Suprapubic skin (tissue), 4 donors: Measurements from ENCODE around the gene GOLGA8S. TPM values are rescaled to one million over a fixed set of nuclear protein-coding genes. Genes with fewer than 3 reads are reported as not detected.
"Not testable (repeated sequence)": the region's sequence is repeated elsewhere in the genome, so short reads cannot be mapped to it uniquely, and the experiment has no call there.

Source experiments
- DNase-seq, 2 donors: peaks; one replicate each; pipeline ENCODE4 v3.0.0-alpha.2; 2019; ENCODE audit warnings: low spot score in 2 of 2
- H3K27ac ChIP-seq: fragments of 200-600 bp; sonication (generic); one replicate; pipeline ENCODE4 v1.5.1; 2019
- H3K27me3 ChIP-seq: fragments of 200-600 bp; sonication (generic); one replicate; pipeline ENCODE4 v1.5.1; 2019
- H3K36me3 ChIP-seq: fragments of 200-600 bp; sonication (generic); one replicate; pipeline ENCODE4 v1.5.1; 2019
- H3K4me1 ChIP-seq: fragments of 200-600 bp; sonication (generic); one replicate; pipeline ENCODE4 v1.5.1; 2019
- H3K4me3 ChIP-seq: fragments of 200-600 bp; sonication (generic); one replicate; pipeline ENCODE4 v1.5.1; 2019; ENCODE audit warnings: mild to moderate bottlenecking
- H3K9me3 ChIP-seq: fragments of 200-600 bp; sonication (generic); one replicate; pipeline ENCODE4 v1.5.1; 2019
- CTCF ChIP-seq, 2 donors: fragments of 200-600 bp in 1 of 2; fragments of 450-650 bp in 1 of 2; sonication (generic) in 1 of 2; IDR thresholded peaks; one replicate each; pipeline ENCODE4 v1.5.1; 2016 to 2019; ENCODE audit warnings: antibody characterized with exemption in 2 of 2, mild to moderate bottlenecking in 1 of 2, moderate library complexity in 1 of 2
- EP300 ChIP-seq: sonication (generic); formaldehyde crosslinking; IDR thresholded peaks from one replicate; pipeline ENCODE4 v1.6.1; 2017; ENCODE audit warnings: antibody characterized with exemption
- POLR2A ChIP-seq, 2 donors: fragments of 450-650 bp; IDR thresholded peaks; one replicate each; pipeline ENCODE4 v1.6.1; 2017; ENCODE audit warnings: antibody characterized with exemption in 2 of 2, mild to moderate bottlenecking in 2 of 2, moderate library complexity in 2 of 2
- POLR2AphosphoS5 ChIP-seq, 3 donors: sonication (generic); formaldehyde crosslinking; IDR thresholded peaks; one replicate each; pipeline ENCODE4 v1.6.1; 2017; ENCODE audit warnings: antibody characterized with exemption in 3 of 3
- WGBS: methylation state at CpG from one replicate; pipeline ENCODE4 v1.1.5; 2018; 5-methylcytosine and 5-hydroxymethylcytosine counted together
- total RNA-seq, 4 donors: library from RNA; depleted of rRNA; stranded (reverse); fragments of >200 nt; gene quantifications; one replicate each; pipeline ENCODE4 v1.1.0, GENCODE V29; 2016

GOLGA8S gene
- total RNA-seq, 4 donors from 2014 or later: not detected

DNA sequence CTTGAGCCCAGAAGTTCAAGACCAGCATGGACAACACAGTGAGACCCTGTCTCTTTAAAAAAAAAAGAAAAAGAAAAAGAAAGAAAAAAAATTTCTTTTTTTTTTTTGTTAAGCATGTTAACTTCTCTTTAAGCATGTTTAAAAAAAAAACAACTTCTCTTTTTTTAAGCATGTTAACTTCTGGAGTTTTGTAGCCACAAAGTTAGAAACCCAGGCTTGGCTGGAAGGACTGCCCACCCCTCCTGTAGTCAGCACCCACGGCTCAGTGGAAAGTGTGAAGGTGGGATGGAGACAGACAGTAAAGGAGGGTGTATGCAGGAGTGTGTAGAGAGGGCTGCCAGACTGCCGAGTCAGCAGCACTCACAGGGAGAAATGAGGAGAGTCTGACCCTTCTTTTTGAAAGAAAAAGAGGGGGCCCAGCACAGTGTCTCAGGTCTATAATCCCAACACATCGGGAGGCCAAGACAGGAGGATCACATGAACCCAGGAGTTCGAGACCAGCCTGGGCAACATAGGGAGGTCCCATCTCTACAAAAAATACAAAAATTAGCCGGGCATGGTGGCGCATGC, 33.2 kb downstream of the GOLGA8S start:
- Histone ChIP-seq H3K4me3 (no peak overlapping the region), H3K4me1 (no peaks in the 10 kb centered on the region), H3K27me3 (no peaks in the 10 kb centered on the region), H3K27ac (no peak overlapping the region), H3K36me3 (no peaks in the 10 kb centered on the region), H3K9me3 (no peaks in the 10 kb centered on the region)
- TF ChIP-seq POLR2AphosphoS5 (IDR thresholded peaks at IDR 0.05) (no peak), CTCF (IDR thresholded peaks at IDR 0.05) (no peak), EP300 (no peak), POLR2A (IDR thresholded peaks at IDR 0.05) (no peak)
- no peak for DNase-seq
- 71% methylated on average over 6 of the region's 6 CpGs for WGBS

GRCh38 chr15:23395030-23395692, 40.6 kb downstream of the GOLGA8S start:
- TF ChIP-seq POLR2A (IDR thresholded peaks at IDR 0.05) (no peak), POLR2AphosphoS5 (IDR thresholded peaks at IDR 0.05) (no peak), EP300 (no peak), CTCF (IDR thresholded peaks at IDR 0.05) (no peak)
- no peaks in the 10 kb centered on the region for H3K4me1 ChIP-seq
- no peak overlapping the region for H3K4me3 ChIP-seq
- H3K36me3 ChIP-seq: no peaks in the 10 kb centered on the region
- H3K9me3 ChIP-seq: no peaks in the 10 kb centered on the region
- WGBS: 74% methylated on average over 13 of the region's 15 CpGs
- peak in 1 of 2 donors; percentile 65 for DNase-seq
- no peaks in the 10 kb centered on the region for H3K27me3 ChIP-seq
- no peak overlapping the region for H3K27ac ChIP-seq

DNA sequence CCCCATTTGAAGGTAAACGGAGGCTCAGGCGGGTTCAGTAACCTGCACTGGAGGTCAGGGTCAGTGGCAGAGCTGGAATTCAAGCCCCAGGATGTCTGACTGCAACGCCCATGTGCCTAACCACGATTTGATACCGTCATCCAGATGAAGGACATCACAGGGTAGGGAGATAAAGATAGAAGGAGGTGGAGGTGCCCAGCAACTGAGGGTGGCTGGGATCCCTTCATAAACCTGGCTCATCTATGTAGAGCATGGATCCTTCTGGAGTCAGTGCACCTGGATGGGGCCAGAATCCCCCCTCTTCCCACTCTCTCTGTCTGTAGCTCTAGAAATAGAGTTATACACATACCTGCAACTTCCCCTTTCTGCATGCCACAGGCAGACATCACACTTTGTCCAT, 41.3 kb downstream of the GOLGA8S start:
- H3K4me3 ChIP-seq: no peak overlapping the region
- H3K4me1 ChIP-seq: no peaks in the 10 kb centered on the region
- no peaks in the 10 kb centered on the region for H3K36me3 ChIP-seq
- TF ChIP-seq EP300 (no peak), POLR2AphosphoS5 (IDR thresholded peaks at IDR 0.05) (no peak), CTCF (IDR thresholded peaks at IDR 0.05) (no peak), POLR2A (IDR thresholded peaks at IDR 0.05) (no peak)
- WGBS: 74% methylated on average over 5 of the region's 5 CpGs
- no peaks in the 10 kb centered on the region for H3K9me3 ChIP-seq
- DNase-seq: peak in 1 of 2 donors; percentile 40
- H3K27me3 ChIP-seq: no peaks in the 10 kb centered on the region
- no peak overlapping the region for H3K27ac ChIP-seq

GRCh38 chr15:23397779-23398178, 43.2 kb downstream of the GOLGA8S start:
- H3K27me3 ChIP-seq: no peaks in the 10 kb centered on the region
- WGBS: 75% methylated on average over 7 of the region's 7 CpGs
- TF ChIP-seq CTCF (IDR thresholded peaks at IDR 0.05) (no peak), EP300 (no peak), POLR2AphosphoS5 (IDR thresholded peaks at IDR 0.05) (no peak), POLR2A (IDR thresholded peaks at IDR 0.05) (no peak)

GRCh38 chr15:23398357-23398756, 43.8 kb downstream of the GOLGA8S start:
- WGBS: 96% methylated on average over 4 of the region's 4 CpGs
- H3K36me3 ChIP-seq, DNase-seq, H3K27ac ChIP-seq, H3K9me3 ChIP-seq, H3K4me3 ChIP-seq, H3K27me3 ChIP-seq, H3K4me1 ChIP-seq: not testable (repeated sequence)

More at GRCh38 chr15:23397779-23398178, 43.2 kb downstream of the GOLGA8S start:
- no peak for DNase-seq
- H3K4me1 ChIP-seq: no peaks in the 10 kb centered on the region
- no peaks in the 10 kb centered on the region for H3K36me3 ChIP-seq
- H3K27ac ChIP-seq: no peak overlapping the region
- no peaks in the 10 kb centered on the region for H3K9me3 ChIP-seq
- H3K4me3 ChIP-seq: no peak overlapping the region

DNA sequence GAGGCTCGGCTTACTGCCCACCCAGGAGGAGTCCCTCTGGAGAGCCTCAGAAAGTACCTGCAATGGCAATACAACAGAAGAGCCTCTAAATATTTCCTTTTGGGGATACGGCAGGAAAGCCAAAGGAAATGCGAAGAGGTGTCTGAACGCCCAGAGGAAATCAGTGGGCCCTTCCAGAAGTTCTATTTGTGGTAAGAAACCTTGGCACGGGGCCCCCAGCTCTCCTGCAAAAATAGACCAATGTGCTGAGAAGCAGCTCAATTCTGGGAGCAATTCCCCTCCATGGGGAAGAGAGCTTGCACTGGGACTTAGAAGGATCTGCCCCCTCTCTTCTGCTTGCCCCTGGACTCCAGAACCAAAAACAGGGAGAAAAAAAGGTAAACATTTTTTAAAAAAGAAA, 44.7 kb downstream of the GOLGA8S start:
- H3K4me1 ChIP-seq, DNase-seq, H3K36me3 ChIP-seq, H3K27me3 ChIP-seq, H3K9me3 ChIP-seq, H3K27ac ChIP-seq, H3K4me3 ChIP-seq: not testable (repeated sequence)
- 61% methylated on average over 4 of the region's 5 CpGs for WGBS
